Fibroblast of lung (primary cell): ENCODE results near the gene HECTD4.

Experiments used
- EZH2 ChIP-seq: IDR thresholded peaks from 2 replicates; pipeline ENCODE4 v1.5.1; 2012; ENCODE audit warnings: low read length, control low read depth, mild to moderate bottlenecking; ENCODE audit errors: missing control alignments
- TF ChIP-seq, protein P1 (sequence below), 2 donors: IDR thresholded peaks in 1 of 2; conservative IDR thresholded peaks in 1 of 2; 1 replicate in 1 of 2; 2 replicates in 1 of 2; pipeline ENCODE4 v1.5.1; 2011 to 2012; ENCODE audit warnings: low read length in 2 of 2, control low read depth in 1 of 2, inconsistent platforms in 1 of 2, low read depth in 1 of 2, mild to moderate bottlenecking in 1 of 2

DNA sequence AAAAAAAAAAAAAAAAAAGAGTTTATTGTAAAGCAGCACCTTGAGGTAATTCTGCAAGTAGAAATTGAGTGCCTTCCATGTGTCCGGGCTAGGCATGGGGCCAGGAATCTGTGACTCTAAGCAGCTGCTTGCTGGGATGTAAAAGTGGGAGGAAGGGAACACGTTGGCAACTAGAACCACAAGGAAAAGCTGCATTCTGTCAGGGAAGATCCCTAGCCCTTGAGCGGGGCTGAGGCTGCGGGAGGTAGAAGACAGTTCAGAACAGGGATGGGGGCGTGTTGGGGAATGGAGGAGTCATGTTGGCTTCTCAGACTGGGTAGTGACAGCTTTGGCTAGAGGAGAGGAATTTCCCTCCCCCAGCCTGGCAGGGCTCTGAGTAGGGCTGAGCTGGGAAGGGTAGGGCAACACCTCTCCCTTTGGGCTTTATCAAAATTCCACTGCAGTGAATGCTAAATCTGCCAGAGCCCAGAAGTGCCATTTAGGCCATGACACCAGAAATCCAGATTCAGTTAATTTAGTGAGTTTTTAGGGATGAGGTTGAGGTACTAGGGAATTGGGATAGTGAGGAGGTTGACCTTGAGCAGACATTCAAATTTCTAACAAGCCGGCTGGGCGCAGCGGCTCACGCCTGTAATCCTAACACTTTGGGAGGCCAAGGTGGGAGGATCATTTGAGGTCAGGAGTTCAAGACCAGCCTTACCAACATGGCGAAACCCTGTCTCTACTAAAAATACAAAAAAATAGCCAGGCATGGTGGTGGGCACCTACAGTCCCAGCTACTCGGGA lies 260.3 kb downstream of the HECTD4 start:
- TF ChIP-seq, protein P1, sequence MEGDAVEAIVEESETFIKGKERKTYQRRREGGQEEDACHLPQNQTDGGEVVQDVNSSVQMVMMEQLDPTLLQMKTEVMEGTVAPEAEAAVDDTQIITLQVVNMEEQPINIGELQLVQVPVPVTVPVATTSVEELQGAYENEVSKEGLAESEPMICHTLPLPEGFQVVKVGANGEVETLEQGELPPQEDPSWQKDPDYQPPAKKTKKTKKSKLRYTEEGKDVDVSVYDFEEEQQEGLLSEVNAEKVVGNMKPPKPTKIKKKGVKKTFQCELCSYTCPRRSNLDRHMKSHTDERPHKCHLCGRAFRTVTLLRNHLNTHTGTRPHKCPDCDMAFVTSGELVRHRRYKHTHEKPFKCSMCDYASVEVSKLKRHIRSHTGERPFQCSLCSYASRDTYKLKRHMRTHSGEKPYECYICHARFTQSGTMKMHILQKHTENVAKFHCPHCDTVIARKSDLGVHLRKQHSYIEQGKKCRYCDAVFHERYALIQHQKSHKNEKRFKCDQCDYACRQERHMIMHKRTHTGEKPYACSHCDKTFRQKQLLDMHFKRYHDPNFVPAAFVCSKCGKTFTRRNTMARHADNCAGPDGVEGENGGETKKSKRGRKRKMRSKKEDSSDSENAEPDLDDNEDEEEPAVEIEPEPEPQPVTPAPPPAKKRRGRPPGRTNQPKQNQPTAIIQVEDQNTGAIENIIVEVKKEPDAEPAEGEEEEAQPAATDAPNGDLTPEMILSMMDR (conservative IDR thresholded peaks at IDR 0.05 in 1 of 2, IDR thresholded peaks at IDR 0.05 in 1 of 2; ENCODE audit: low read depth in 1 of 2, low read length in 2 of 2): no peak
- TF ChIP-seq EZH2: no peak
